Trophoblast cell (in vitro differentiated cells and primary cell): ENCODE measurements around the gene BCO1.

Experiments used
- DNase-seq, 2 donors: peaks; one replicate each; pipeline ENCODE4 v3.0.0-alpha.2; 2016
- H2AFZ ChIP-seq: 2 replicates; pipeline ENCODE4 v1.6.1; 2013; ENCODE audit warnings: low read length, moderate library complexity, mild to moderate bottlenecking; ENCODE audit not compliant: insufficient read depth, poor library complexity
- H2AK5ac ChIP-seq: 2 replicates; pipeline ENCODE4 v1.6.1; 2013; ENCODE audit warnings: mild to moderate bottlenecking, low read length
- H2BK120ac ChIP-seq: 2 replicates; pipeline ENCODE4 v1.6.1; 2013; ENCODE audit warnings: low read length, mild to moderate bottlenecking, moderate library complexity; ENCODE audit not compliant: insufficient read depth, poor library complexity
- H2BK12ac ChIP-seq: 2 replicates; pipeline ENCODE4 v1.6.1; 2013; ENCODE audit warnings: mild to moderate bottlenecking, low read length, moderate library complexity
- H2BK5ac ChIP-seq: 2 replicates; pipeline ENCODE4 v1.6.1; 2013; ENCODE audit warnings: low read length, low read depth, moderate library complexity, mild to moderate bottlenecking; ENCODE audit not compliant: poor library complexity
- H3K14ac ChIP-seq: 2 replicates; pipeline ENCODE4 v1.6.1; 2013; ENCODE audit warnings: mild to moderate bottlenecking, low read length
- H3K18ac ChIP-seq: 2 replicates; pipeline ENCODE4 v1.6.1; 2013; ENCODE audit warnings: mild to moderate bottlenecking, low read length
- H3K23ac ChIP-seq: 2 replicates; pipeline ENCODE4 v1.6.1; 2013; ENCODE audit warnings: low read length
- H3K27ac ChIP-seq: 2 replicates; pipeline ENCODE4 v1.5.1; 2013; ENCODE audit warnings: low read depth, mild to moderate bottlenecking, inconsistent platforms, low read length, moderate library complexity
- H3K27me3 ChIP-seq: 2 replicates; pipeline ENCODE4 v1.6.1; 2013; ENCODE audit warnings: inconsistent platforms, mild to moderate bottlenecking, low read length, moderate library complexity; ENCODE audit not compliant: insufficient read depth
- H3K36me3 ChIP-seq, 2 experiments: 1 replicate in 1 of 2; 2 replicates in 1 of 2; pipeline ENCODE4 v1.6.1; 2013; ENCODE audit warnings: low read length in 2 of 2, mild to moderate bottlenecking in 2 of 2, moderate library complexity in 1 of 2; ENCODE audit not compliant: insufficient read depth in 2 of 2, control insufficient read depth in 1 of 2
- H3K4ac ChIP-seq: 2 replicates; pipeline ENCODE4 v1.6.1; 2013; ENCODE audit warnings: low read depth, mild to moderate bottlenecking, low read length, moderate library complexity
- H3K4me1 ChIP-seq, 2 experiments: 1 replicate in 1 of 2; 2 replicates in 1 of 2; pipeline ENCODE4 v1.6.1; 2013; ENCODE audit warnings: low read length in 2 of 2, mild to moderate bottlenecking in 2 of 2, moderate library complexity in 1 of 2; ENCODE audit not compliant: insufficient read depth in 2 of 2, control insufficient read depth in 1 of 2
- H3K4me2 ChIP-seq: 2 replicates; pipeline ENCODE4 v1.6.1; 2013; ENCODE audit warnings: inconsistent platforms, mild to moderate bottlenecking, low read length, moderate library complexity
- H3K4me3 ChIP-seq: 2 replicates; pipeline ENCODE4 v1.5.1; 2013; ENCODE audit warnings: mild to moderate bottlenecking, low read depth, low read length, inconsistent platforms
- H3K79me1 ChIP-seq: one replicate; pipeline ENCODE4 v1.6.1; 2013; ENCODE audit warnings: low read length
- H3K79me2 ChIP-seq: 2 replicates; pipeline ENCODE4 v1.6.1; 2013; ENCODE audit warnings: low read length, mild to moderate bottlenecking; ENCODE audit not compliant: control insufficient read depth, insufficient read depth, poor library complexity
- H3K9ac ChIP-seq: 2 replicates; pipeline ENCODE4 v1.6.1; 2013; ENCODE audit warnings: mild to moderate bottlenecking, low read length
- H3K9me3 ChIP-seq: 2 replicates; pipeline ENCODE4 v1.6.1; 2013; ENCODE audit warnings: low read depth, mild to moderate bottlenecking, control low read depth, inconsistent platforms, low read length; ENCODE audit not compliant: insufficient read depth
- H4K12ac ChIP-seq: 2 replicates; pipeline ENCODE4 v1.6.1; 2013; ENCODE audit warnings: low read depth, mild to moderate bottlenecking, low read length, moderate library complexity
- H4K8ac ChIP-seq: 2 replicates; pipeline ENCODE4 v1.6.1; 2013; ENCODE audit warnings: low read depth, mild to moderate bottlenecking, low read length, moderate library complexity
- H4K91ac ChIP-seq: one replicate; pipeline ENCODE4 v1.6.1; 2013; ENCODE audit warnings: low read depth, mild to moderate bottlenecking, low read length, moderate library complexity
- WGBS: extraction: QIAGEN DNeasy Blood & Tissue Kit; methylation state at CpG from one replicate; pipeline ENCODE4 v1.1.7; 2013; ENCODE audit warnings: missing lambda C conversion rate; ENCODE audit not compliant: insufficient read length, insufficient coverage; ENCODE audit errors: extremely low coverage; 5-methylcytosine and 5-hydroxymethylcytosine counted together

BCO1 gene

DNA sequence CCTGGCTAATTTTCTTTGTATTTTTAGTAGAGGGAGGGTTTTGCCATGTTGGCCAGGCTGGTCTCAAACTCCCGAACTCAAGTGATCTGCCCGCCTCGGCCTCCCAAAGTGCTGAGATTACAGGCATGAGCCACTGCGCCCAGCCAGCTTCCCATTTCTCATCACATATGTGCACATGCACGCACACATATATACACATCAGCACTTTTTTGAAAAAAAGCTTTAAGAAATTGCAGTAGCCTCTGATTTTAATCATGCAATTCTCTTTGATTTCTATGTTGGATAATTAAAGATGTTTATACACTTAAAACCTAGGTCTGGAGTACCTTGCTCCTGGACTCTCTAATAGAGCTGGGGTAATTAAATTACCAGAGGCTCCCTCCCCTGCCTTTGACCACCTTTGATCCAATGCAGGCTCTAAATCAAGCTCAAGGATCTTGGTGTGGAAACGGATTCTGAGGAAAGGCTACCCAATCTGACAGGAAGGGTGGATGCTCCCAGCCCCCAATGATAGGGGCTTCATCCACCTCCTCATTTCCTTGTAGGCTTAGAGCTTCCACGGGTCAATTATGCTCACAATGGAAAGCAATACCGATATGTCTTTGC lies 46.6 kb downstream of the BCO1 start:
- H3K4me2 ChIP-seq = no peak overlapping the region
- H3K18ac ChIP-seq = no peak overlapping the region
- H3K9me3 ChIP-seq = peaks cover 2% of the 10 kb centered on the region
- H3K4me3 ChIP-seq = no peak overlapping the region
- H2BK120ac ChIP-seq = no peak overlapping the region
- no peak overlapping the region for H3K14ac ChIP-seq
- no CpG with 5 or more reads among the region's 8 CpGs for WGBS
- H2AFZ ChIP-seq = no peak overlapping the region
- H2AK5ac ChIP-seq = no peak overlapping the region
- no peak overlapping the region for H2BK5ac ChIP-seq
- H4K91ac ChIP-seq = no peak overlapping the region
- no peaks in the 10 kb centered on the region for H3K79me2 ChIP-seq
- DNase-seq = no peak
- H2BK12ac ChIP-seq = no peak overlapping the region
- no peak overlapping the region for H4K8ac ChIP-seq
- H3K79me1 ChIP-seq = peaks cover 2% of the 10 kb centered on the region
- no peak overlapping the region for H3K23ac ChIP-seq
- H3K27ac ChIP-seq = no peak overlapping the region
- H3K36me3 ChIP-seq = no peaks in the 10 kb centered on the region
- no peak overlapping the region for H4K12ac ChIP-seq
- no peak overlapping the region for H3K9ac ChIP-seq
- no peaks in the 10 kb centered on the region for H3K27me3 ChIP-seq
- H3K4me1 ChIP-seq = peaks cover 0 to 2% of the 10 kb centered on the region in 2 experiments
- H3K4ac ChIP-seq = no peak overlapping the region

DNA sequence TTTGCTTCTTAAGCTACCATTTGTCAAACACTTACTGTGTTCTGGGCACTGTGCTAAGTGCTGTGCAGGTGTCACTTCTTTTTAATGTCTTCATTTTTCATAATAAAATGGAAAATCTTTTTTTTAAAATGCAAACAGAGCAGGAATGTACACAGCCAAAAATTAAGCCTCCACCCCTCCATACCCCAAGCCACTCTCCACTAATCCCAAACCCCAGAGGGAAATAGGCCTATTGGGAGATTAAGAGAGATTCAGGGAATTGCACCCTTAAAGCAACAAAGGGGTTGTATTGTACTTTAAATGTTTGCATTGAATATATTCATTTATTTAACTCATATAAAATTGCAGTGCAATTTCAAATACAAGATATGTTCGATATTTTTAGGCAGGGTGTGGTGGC lies 47.7 kb downstream of the BCO1 start:
- H3K4me2 ChIP-seq = no peak overlapping the region
- H3K79me2 ChIP-seq = no peaks in the 10 kb centered on the region
- H3K18ac ChIP-seq = no peak overlapping the region
- H2BK5ac ChIP-seq = no peak overlapping the region
- H3K4me1 ChIP-seq = peaks cover 0 to 2% of the 10 kb centered on the region in 2 experiments
- no peak overlapping the region for H3K27ac ChIP-seq
- H2AK5ac ChIP-seq = no peak overlapping the region
- H3K14ac ChIP-seq = no peak overlapping the region
- H2BK12ac ChIP-seq = no peak overlapping the region
- H3K36me3 ChIP-seq = no peaks in the 10 kb centered on the region
- H3K9me3 ChIP-seq = peaks cover 2% of the 10 kb centered on the region
- H2AFZ ChIP-seq = no peak overlapping the region
- no peak overlapping the region for H4K8ac ChIP-seq
- no peaks in the 10 kb centered on the region for H3K27me3 ChIP-seq
- no peak overlapping the region for H3K4ac ChIP-seq
- WGBS = no CpG with 5 or more reads among the region's 1 CpG
- H3K23ac ChIP-seq = no peak overlapping the region
- H4K91ac ChIP-seq = no peak overlapping the region
- peaks cover 2% of the 10 kb centered on the region for H3K79me1 ChIP-seq
- no peak overlapping the region for H3K9ac ChIP-seq
- no peak overlapping the region for H4K12ac ChIP-seq
- H3K4me3 ChIP-seq = no peak overlapping the region
- no peak overlapping the region for H2BK120ac ChIP-seq
- DNase-seq = no peak

DNA sequence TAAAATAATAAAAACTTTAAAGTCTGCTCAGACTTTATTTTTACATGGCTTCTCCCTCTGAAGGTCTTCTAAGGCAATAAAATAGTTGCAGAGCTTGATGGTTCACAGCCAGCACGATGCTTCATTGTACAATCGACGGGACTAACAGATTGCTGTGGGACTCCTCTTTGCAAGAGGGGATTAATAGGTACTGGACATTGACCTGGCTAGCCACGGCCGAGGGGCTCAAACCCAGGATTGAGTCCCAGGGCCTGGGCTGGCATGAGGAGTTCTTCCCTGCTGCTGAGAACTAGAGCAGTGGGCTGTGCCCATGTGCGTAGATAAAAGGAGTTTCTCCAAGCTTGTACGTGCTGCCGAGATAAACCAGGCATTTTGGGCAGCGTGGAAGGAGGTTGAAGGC lies 52.6 kb downstream of the BCO1 start:
- Histone ChIP-seq H2AFZ (no peak overlapping the region), H3K9me3 (peaks cover 2% of the 10 kb centered on the region), H3K79me2 (no peaks in the 10 kb centered on the region), H2BK120ac (no peak overlapping the region), H3K23ac (no peak overlapping the region), H4K91ac (no peak overlapping the region), H3K14ac (no peak overlapping the region), H3K36me3 (no peaks in the 10 kb centered on the region), H2BK5ac (no peak overlapping the region), H3K27me3 (no peaks in the 10 kb centered on the region), H3K4me2 (no peak overlapping the region), H2AK5ac (no peak overlapping the region), H3K27ac (no peak overlapping the region), H3K4me3 (no peak overlapping the region), H2BK12ac (no peak overlapping the region), H3K18ac (no peak overlapping the region), H3K4ac (no peak overlapping the region), H3K4me1 (peaks cover 0 to 2% of the 10 kb centered on the region in 2 experiments), H4K8ac (no peak overlapping the region), H3K9ac (no peak overlapping the region), H3K79me1 (peaks cover 2% of the 10 kb centered on the region), H4K12ac (no peak overlapping the region)
- whole genome bisulfite sequencing = no CpG with 5 or more reads among the region's 9 CpGs
- DNase-seq = no peak

DNA sequence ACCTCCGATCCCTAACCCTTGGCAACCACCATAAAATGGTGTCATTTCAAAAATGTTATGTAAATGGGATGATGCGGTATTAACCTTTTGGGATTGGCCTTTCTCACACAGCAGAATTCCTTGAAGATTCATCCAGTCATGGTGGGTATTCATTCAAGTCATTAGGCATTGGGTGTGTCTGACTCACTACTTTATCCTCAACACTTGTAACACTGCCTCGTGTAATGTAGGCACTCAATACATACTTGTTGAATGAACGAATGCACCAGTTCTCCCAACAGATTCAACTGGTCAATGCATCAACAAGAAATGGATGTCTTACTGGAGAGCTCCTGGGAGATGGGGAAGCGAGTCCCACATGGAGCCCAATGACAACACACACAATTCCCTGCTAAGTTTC lies 54.4 kb downstream of the BCO1 start:
- WGBS = no CpG with 5 or more reads among the region's 5 CpGs
- Histone ChIP-seq H3K18ac (no peak overlapping the region), H2AFZ (no peak overlapping the region), H3K4me2 (no peak overlapping the region), H4K8ac (no peak overlapping the region), H3K27ac (no peak overlapping the region), H3K23ac (peak overlapping the region; percentile 37), H3K4me3 (no peak overlapping the region), H3K27me3 (no peaks in the 10 kb centered on the region), H2AK5ac (no peak overlapping the region), H3K4me1 (peaks cover 0 to 2% of the 10 kb centered on the region in 2 experiments), H2BK5ac (no peak overlapping the region), H3K79me2 (no peaks in the 10 kb centered on the region), H3K9ac (no peak overlapping the region), H4K91ac (no peak overlapping the region), H3K79me1 (peaks cover 2% of the 10 kb centered on the region), H2BK120ac (no peak overlapping the region), H4K12ac (no peak overlapping the region), H3K36me3 (no peaks in the 10 kb centered on the region), H2BK12ac (no peak overlapping the region), H3K14ac (no peak overlapping the region), H3K9me3 (peaks cover 2% of the 10 kb centered on the region), H3K4ac (no peak overlapping the region)
- no peak for DNase-seq
